HG03139 (cell line): ENCODE data around the gene ERN1.
"Not testable (repeated sequence)": the region's sequence is repeated elsewhere in the genome, so short reads cannot be mapped to it uniquely, and the experiment has no call there.

Source experiments
- ATAC-seq: cut with Tn5 transposase; IDR thresholded peaks from one replicate; pipeline ENCODE4 v1.9.1; 2021; ENCODE audit not compliant: unreplicated experiment

ERN1 gene

DNA sequence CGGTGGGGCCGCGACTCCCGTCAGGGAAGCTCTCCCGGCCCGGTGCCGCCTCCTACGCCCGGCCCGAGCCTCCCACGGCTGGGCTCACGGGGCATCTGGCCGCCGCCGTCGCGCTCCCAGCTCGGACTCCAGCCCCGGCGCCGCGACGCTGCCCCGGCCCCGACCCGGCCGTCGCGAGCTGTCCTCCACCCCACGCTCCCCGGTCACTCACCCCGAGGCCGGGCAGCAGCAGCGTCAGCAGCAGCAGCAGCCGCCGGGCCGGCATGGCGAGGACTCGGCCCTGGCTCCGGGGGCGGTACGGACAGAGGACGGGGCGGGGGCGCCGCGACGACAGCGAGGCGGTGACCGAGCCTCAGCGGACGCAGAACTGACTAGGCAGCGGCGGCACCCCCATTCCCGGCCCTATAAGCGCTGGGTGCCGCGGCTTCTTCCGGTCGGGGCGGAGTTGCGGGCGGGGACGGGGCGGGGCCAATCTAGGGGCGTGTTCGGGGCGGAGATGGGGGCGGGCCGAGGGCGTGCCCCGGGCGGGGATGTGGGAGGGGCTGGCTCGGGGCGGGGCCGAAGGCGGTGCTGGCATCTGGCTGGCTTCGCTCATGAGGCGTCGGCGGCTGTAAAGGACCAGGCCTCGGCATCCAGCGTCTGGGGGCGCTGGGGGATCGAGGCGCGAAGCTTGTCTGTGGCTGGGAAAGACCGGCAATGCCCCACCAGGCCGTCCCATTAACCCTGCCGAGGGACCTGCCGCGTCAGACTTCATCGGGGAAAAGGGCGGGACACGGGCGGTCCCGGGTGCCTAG is at the start of gene ERN1:
Gene ERN1, minus strand, starts transcription at position 380 of the 794 bp plus-strand sequence. Its CDS starts 115 bp downstream, at position 265.
- peak; percentile 85 for ATAC-seq

DNA sequence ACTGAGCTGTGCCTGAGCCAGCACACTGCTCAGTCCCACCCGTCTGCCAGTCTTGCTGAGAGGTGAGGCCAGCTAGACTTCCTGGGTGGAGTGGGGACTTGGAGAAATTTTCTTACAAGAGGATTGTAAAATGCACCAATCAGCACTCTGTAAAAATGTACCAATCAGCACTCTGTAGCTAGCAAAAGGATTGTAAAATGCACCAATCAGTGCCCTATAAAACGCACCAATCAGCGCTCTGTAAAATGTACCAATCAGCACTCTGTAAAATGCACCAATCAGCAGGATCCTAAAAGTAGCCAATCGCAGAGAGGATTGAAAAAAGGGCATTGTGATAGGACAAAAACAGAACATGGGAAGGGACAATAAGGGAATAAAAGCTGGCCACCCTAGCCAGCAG is 49.1 kb upstream of the ERN1 start:
- ATAC-seq, result not testable (repeated sequence)

DNA sequence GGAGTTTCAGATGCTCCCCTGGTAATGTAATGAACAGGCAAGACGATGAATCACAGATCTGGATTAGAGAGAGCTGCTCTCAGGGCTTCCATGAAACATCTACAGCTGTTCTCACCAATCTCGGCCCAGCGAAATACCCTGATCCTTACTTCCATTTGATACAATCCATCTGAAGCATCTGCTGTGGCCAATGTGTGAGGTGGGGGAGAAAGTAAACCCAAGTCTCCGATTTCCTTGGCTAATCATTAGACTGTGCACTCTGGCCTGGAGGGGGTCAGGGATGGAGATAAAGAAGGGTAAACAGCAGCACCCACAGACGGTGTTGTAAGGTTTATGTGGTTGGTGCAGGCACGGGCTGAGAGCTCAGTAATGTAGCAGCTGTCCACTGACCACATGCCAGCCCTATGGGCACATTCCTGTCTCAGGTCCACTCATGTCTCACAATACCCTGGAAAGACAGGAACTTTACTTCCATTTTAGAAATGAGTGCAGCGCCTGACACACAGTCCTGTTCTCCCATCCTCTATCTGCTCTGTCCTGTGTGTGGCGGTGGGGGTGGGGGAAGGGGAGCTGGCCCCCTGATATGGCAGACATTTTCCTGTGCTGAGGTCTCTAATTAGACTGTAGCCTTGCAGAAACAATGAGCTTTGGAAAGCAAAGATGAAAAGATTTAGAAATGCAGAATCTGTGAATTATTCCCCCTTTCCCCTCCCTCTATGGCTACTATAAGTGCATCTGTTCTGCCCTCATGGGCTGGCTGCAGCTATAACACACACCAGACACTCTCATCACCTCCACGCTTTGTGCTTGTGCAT is 48.3 kb upstream of the ERN1 start:
- no peak for ATAC-seq

DNA sequence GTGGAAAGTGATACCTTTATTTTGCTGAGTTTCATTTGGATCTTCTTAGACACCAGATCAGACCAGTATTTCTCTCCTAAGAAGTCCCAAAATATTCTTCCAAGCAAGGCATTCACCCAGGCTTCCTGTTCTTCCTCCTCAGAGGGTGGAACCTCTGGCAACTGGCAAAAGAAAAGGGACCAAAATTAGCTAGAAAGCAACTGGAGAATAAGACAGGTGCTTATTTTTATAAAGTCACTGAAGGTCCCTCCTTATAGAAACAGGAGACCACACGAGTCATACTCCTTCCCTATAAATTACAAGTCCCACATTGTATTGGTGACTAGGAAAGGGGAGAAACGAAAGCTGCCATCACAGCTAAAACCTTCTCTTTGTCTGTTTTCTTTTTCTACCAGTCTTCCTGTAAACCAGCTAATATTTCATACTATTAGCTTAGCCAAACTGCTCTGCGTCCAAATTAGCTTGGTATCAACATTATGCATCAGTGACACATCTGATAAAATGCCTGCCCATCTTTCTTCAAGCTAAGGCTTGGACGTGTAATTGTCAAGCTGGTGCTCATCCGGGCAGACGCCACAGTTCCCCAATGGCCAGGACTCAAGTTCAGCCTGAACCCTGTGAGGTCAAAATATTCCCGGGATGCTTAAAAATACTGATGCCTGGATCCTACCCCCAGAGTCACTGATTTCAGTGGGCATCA is 47.5 kb upstream of the ERN1 start:
- no peak for ATAC-seq

DNA sequence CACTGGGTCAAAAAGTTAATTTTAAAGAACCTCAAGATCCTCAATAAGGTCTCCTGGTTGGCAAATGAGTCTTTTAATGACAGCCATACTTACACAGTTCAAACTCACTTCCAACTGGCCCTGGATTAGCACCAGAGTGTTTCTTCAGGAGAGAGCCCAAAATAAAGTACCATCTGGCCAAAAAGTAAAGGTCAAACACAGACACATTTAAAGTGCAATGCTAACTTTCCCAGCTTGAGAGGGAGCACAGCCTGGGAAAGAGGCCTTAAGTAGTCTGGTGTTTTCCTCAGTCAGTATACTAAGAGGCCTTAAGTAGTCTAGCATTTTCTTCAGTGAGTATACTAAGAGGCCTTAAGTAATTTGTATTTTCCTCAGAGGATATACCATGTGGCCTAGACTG is 46.6 kb upstream of the ERN1 start:
- ATAC-seq, result no peak

DNA sequence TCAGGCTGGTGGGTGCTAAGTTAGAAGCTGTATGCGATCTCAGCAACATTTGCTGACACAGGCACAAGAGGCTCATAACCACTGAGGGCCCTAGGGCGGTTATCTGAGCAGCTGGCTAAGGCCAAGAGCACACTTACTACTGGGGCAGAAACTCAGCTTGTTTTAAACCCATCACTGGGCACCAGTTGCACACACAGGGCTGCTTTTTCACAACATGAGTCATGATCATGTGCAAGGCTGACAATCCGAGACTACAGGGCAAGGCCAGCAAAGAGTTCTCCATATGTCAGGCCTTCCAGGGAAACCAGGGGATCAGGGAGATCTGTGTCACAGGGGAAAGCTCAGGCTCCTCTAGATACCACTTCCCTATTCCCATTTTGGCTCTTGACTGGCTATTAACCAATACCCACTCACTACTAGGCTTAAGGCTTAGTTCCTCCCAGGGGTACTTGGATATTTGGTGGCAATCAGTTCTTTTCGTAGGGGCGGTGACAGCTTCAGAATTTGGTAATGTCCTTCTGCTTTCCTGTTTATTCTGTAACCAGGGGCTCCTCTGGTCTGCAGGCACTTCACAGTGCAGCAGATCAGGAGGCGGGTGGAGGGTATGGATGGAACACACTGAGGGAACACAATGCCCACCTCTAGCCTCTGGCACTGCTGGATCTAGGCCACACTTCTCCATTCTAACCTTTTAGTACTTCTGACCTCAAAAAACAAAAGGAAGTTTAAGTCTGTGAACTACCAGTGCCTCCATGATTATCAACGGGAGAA is 44.9 kb upstream of the ERN1 start:
- ATAC-seq, result no peak

DNA sequence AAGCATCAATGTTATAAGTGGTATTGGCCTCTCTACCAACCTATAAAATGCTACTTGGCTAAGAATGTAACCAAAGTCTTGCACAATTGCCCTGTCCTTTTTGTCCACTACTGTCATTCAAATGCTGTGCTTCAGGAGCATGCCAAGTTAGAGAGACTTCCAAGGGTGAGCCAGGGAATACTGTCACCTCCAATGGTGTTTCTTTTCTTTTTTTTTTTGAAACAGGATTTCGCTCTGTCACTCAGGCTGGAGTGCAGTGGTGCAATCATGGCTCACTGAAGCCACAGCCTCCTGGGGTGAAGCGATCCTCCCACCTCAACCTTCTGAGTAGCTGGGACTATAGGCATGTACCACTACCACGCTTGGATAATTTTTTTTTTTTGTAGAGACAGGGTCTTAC is 43.7 kb upstream of the ERN1 start:
- ATAC-seq, result no peak

DNA sequence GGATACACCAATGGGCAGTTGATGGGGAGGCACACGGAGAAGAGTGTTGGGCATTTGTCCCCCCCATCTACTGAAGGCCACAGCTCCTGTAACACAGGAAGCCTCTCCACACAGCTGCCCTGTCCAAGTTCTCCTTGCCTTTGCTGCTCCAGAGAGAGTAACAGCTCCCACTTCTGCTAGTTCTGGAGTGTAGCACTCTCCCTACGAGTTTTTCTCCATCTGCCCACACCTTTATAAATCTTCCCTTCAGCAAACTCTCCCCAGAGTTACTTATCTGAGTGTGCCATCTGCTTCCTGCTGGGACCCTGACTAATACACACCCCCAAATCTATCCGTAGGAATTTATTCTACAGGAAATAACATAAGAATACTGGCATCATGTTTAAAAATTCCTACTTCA is 42.6 kb upstream of the ERN1 start:
- ATAC-seq, result no peak

DNA sequence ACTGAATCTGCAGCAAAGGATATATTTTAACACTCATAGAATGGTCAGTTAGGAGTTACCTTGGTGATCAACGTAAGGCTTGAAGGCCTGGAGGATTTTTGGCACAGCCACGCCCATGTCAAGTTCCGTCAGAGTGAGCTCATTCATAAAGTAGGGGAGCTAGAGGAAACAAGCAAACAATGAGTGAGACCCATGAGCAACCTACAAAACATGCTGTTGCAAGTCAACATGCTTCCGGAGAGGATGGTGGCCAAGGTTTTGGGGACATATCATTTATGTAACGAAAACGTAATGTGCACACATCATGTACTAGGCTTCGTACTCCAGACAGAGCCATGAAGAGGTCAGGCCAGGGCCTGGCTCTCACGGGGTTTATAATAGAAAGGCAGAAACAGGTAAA is 41.1 kb upstream of the ERN1 start:
- ATAC-seq, result no peak

DNA sequence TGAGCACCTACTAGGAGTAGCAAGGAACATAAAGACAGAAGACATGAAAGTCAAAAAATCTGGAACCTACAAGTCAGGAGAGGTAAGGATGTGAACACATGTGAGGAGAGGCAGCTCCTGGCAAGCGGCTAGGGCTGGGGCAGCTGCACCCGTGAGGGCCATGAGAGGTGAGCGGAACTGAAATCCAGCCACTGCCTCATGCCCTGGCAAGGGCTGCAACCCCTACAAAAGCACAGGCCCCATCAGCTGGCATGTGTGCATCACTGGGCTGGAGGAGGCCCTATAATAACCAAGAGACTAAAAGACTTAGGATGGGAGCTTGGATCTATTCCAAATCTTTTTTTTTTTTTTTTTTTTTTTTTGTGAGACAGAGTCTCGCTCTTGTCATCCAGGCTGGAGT is 40.3 kb upstream of the ERN1 start:
- ATAC-seq, result no peak

DNA sequence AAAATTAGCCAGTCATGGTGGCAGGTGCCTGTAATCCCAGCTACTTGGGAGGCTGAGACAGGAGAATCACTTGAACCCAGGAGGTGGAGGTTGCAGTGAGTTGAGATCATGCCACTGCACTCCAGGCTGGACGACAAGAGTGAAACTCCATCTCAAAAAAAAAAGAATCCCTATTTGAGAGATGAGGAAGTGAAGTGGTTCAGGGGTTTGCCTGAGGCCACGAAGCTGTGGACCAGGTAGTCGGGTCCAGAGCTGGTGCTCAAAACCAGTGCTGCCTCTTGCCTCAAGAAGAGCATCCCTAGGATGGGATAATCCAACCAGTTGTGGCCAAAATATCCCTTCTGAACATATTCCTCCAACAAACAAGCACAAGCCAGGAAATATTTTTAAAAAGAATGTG is 37.7 kb upstream of the ERN1 start:
- not testable (repeated sequence) for ATAC-seq

DNA sequence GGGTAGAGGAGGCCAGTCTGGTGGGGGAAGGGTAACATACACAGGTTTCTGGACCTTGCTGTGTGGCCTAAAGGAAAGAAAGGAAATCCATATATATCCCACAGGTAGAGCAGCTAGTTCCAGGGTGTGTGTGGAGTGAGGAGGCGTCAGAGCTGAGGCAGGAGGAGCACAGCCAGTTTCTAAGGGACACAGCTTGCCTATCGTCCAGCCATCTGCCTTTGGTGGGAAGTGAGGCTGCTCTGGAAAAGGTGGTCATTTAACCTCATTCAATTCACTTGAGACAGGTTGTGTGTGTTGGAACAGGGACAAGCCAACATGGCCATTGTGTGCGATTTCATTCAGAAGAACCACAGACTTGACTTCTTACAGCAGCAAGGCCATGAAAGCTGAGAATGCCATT is 36.9 kb upstream of the ERN1 start:
- no peak for ATAC-seq

DNA sequence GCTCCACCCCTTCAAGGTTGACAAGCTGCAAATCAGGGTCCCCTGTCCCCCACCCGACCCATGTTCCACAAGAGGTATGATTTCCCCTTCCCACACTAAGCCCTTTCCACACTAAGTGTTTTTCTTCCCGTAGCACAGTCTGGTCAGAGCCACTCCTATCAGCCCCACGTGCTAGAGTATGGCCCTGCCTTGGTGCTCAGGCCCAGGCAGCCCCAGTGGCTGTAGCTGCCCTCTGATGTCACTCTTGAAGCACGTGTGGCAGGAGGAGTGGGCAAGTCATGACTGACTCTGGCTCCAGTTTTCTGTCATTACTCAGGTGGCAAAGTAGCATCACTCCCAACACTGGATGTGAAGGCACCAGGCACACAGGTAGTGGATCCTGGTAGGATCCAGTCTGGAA is 35.4 kb upstream of the ERN1 start:
- no peak for ATAC-seq

DNA sequence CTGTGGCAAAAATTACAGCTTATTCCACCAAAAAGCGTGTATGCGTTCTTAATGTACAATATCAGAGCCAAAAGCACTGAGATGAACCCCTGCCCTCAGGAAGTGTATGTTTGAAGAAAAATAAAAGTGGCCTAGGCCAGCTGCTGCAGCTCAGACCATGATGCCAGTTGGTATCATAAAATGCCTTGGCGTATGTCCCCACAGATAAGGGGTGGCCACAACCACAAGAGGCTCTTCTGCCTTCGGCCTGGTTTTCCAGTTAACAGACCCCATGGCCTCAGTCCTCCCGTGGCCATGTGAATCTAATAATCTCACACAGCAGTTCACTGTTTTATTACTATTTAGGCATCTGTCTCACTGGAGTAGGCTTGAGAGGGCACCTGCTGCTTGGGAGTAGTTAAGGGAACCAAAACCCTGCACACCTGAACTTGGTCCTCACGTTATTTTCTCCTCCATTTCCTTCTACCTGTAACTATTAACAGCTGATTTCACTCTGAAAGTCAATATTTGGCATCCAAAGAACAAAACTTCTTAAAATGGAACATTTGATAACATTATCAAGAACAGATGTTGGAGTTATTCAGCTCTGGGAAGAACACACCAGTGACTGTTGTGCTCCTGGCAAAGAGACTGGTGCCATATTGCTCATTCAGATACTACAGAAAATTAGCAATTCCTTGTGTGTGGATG is 34.8 kb upstream of the ERN1 start:
- no peak for ATAC-seq

DNA sequence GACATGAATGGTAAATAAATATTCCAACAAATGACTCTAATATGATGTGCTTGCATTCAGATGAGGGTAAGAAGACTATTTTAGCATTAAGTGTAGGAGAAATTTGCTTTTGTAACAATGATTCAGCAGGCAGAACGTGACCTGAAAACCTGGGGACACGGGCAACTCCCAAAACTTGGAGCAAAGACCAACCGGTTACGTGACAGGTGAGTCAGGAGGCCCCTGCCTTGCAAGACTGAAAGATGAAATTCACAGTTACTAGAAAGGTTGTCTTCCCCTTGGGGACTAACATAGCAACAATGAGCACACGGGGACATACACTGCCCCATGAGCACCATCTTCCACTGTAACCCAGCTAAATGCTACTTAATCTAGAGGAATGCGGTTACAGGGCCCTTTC is 33.5 kb upstream of the ERN1 start:
- ATAC-seq, result no peak

DNA sequence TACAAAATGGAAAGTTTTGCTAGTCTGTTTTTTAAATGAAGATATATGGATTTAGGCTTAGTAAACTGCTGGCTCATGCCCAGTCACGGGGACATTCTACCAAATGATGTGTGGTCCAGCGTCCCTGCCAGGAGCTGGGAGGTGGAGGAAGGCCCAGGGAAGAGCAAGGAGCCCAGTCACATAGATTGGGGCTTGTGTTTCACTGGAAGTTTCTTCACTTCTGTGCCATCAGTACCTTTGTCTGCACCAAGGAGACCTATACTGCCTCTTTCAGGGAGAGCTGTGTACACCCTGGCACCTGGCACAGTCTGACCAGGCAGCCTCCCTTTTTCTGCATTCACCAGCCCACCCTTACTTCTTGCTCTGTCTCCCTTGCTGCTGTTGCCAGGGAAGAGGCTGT is 32.6 kb upstream of the ERN1 start:
- ATAC-seq, result no peak

DNA sequence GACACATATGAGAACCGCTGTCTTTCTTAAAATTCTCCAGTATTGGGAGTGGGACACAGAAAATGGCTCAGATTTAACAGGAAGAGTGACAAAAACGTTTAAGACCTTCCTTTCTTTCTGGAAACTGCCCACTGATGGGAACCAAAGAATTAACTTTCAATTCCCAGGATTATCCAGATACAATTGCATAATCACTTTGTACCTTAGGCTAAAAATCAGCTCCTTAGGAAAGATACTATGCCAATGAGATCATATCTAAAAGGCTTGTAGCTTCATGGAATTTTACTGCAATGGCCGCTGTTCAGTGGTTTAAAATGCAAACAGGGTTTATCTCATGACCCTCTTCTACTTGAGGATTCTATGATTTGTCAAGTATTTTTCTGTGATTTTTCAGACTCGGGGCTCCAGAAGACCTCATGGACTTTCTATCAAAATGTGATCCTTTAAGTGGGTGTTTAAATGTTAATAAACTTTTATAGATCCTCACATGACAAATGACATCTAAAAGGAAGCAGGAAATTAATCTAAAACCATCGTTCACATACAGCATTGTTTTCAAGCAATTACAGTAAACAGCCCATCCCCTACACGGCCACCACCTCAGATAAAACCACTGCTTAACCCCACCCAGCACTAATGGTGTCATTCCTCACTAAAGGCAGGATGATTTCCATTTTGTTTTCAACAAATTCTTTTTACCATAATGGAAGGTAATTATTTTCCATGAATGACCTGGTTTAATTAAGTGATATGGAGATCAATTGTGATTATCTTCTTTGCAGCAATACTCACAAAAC is 31.6 kb upstream of the ERN1 start:
- ATAC-seq, result no peak

DNA sequence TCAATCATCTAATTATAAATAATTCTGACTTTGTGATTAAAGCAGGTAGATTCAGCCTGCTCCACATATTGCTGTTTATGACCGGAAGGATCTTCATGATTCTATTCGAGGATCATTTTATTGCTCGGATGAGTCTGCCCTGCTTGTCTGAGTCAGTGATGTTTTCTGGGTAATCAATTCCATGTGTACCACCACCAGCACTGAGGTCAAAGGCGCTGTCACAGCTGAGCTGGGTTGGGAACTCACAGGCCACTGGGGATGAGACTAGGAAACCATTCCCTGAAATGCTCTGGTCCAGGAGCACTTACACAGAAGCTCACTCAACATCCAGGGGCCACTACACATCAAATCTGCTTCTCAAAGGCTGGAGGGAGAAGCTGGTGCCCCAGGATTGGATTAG is 30.4 kb upstream of the ERN1 start:
- ATAC-seq, result no peak

DNA sequence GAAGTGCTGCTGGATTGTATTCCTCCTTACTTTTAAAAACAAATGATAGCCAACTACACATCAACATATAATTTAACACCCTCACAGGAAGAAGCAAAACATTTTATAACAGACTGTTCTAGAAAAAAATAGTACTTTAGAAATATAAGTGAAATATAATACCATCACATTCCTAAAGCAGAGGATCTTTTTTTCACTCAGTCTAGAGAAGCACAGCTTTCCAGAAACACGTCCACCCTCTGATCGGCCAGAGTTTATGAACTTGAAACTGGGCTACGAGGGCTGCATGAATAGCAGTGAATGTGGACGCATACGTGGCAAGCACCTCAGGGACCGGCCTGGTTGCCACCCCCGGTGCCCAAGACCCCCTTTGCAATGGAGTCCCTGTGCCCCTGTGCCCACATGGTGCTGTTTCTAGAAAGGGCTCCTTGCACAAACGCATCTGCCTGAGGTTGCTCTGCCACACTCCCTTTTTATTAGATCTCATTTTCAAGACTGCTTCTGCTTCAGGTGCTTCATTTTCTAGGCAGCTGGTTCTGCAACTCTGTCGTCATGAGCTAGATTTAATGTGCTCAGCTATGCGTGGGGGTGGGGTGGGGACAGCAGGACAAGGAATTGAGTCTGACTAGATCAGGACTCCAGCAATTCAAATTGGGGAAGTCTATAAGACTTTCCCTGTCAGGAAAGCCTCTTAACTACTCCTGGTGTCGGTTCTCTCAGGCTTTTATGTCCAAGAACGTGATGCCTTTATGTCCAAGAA is 29.1 kb upstream of the ERN1 start:
- ATAC-seq, result no peak
